HEK293 (cell line): ENCODE measurements around the gene SFXN3.

Experiments used
- CTCF ChIA-PET: fragments of 350-600 bp; formaldehyde crosslinking; extraction: SDS; loops from one replicate; lab custom pipeline; 2021; ENCODE audit warnings: antibody characterized with exemption; lab: Yijun Ruan, JAX
- POLR2A ChIA-PET: fragments of 300-600 bp; formaldehyde crosslinking; extraction: SDS; loops from one replicate; lab custom pipeline; 2020; ENCODE audit warnings: antibody characterized with exemption, inconsistent platforms; lab: Yijun Ruan, JAX
- H3K27ac ChIP-seq: fragments of 200-500 bp; sonication (Bioruptor generic); 2 replicates; pipeline ENCODE4 v1.5.1; 2014; ENCODE audit warnings: low read depth, low read length, control low read depth, inconsistent platforms; ENCODE audit errors: extremely low read depth
- H3K36me3 ChIP-seq, 2 experiments: fragments of 200-500 bp in 1 of 2; sonication (Bioruptor generic) in 1 of 2; 1 replicate in 1 of 2; 2 replicates in 1 of 2; pipeline ENCODE4 v1.5.1; 2014 to 2017; ENCODE audit warnings: inconsistent platforms in 2 of 2, low read length in 2 of 2; ENCODE audit not compliant: control insufficient read depth in 2 of 2, insufficient read depth in 1 of 2
- H3K4me1 ChIP-seq: fragments of 200-500 bp; sonication (Bioruptor generic); 2 replicates; pipeline ENCODE4 v1.5.1; 2014; ENCODE audit warnings: mild to moderate bottlenecking, low read length, inconsistent platforms; ENCODE audit not compliant: control insufficient read depth, insufficient read depth
- H3K4me3 ChIP-seq: 2 replicates; pipeline ENCODE4 v1.5.1; 2011; ENCODE audit warnings: low read depth, mild to moderate bottlenecking, control low read depth, low read length, moderate library complexity
- H3K9me3 ChIP-seq: fragments of 200-500 bp; sonication (Bioruptor generic); 2 replicates; pipeline ENCODE4 v1.5.1; 2014; ENCODE audit warnings: low read depth, low read length, inconsistent platforms; ENCODE audit not compliant: control insufficient read depth, insufficient read depth
- PRDM1 ChIP-seq: fragments of 450-650 bp; formaldehyde crosslinking; IDR thresholded peaks from 2 replicates; pipeline ENCODE4; 2016; ENCODE audit warnings: missing biosample characterization, missing genetic modification characterization
- PRDM10 ChIP-seq: fragments of 450-650 bp; formaldehyde crosslinking; IDR thresholded peaks from 2 replicates; pipeline ENCODE4 v1.5.1; 2016; ENCODE audit warnings: missing biosample characterization, missing genetic modification characterization
- ZBTB1 ChIP-seq: fragments of 450-650 bp; formaldehyde crosslinking; IDR thresholded peaks from 2 replicates; pipeline ENCODE4 v1.5.1; 2016; ENCODE audit warnings: missing biosample characterization, missing genetic modification characterization
- ZBTB20 ChIP-seq: fragments of 450-650 bp; formaldehyde crosslinking; IDR thresholded peaks from 2 replicates; pipeline ENCODE4 v1.5.1; 2016; ENCODE audit warnings: missing biosample characterization, missing genetic modification characterization
- ZFP37 ChIP-seq: fragments of 450-650 bp; formaldehyde crosslinking; IDR thresholded peaks from 2 replicates; pipeline ENCODE4 v1.5.1; 2016; ENCODE audit warnings: missing biosample characterization, missing genetic modification characterization
- ZNF112 ChIP-seq: fragments of 450-650 bp; formaldehyde crosslinking; IDR thresholded peaks from 2 replicates; pipeline ENCODE4 v1.5.0; 2017; ENCODE audit warnings: missing biosample characterization, missing genetic modification characterization
- ZNF302 ChIP-seq: fragments of 450-650 bp; formaldehyde crosslinking; IDR thresholded peaks from 2 replicates; pipeline ENCODE4 v1.5.1; 2016; ENCODE audit warnings: missing biosample characterization, missing genetic modification characterization, low read depth
- ZNF404 ChIP-seq: fragments of 450-650 bp; formaldehyde crosslinking; IDR thresholded peaks from 2 replicates; pipeline ENCODE4 v1.5.1; 2017; ENCODE audit warnings: missing biosample characterization, missing genetic modification characterization
- ZNF473 ChIP-seq: fragments of 450-650 bp; formaldehyde crosslinking; IDR thresholded peaks from 2 replicates; pipeline ENCODE4 v1.5.1; 2017; ENCODE audit warnings: missing biosample characterization, missing genetic modification characterization
- ZNF521 ChIP-seq: fragments of 450-650 bp; formaldehyde crosslinking; IDR thresholded peaks from 2 replicates; pipeline ENCODE4 v1.5.1; 2017; ENCODE audit warnings: missing biosample characterization, mild to moderate bottlenecking, missing genetic modification characterization
- ZNF530 ChIP-seq: fragments of 450-650 bp; formaldehyde crosslinking; IDR thresholded peaks from 2 replicates; pipeline ENCODE4 v1.5.1; 2016; ENCODE audit warnings: low read depth, missing biosample characterization, missing genetic modification characterization
- ZNF777 ChIP-seq: fragments of 450-650 bp; formaldehyde crosslinking; IDR thresholded peaks from 2 replicates; pipeline ENCODE4 v1.5.1; 2017; ENCODE audit warnings: missing biosample characterization, missing genetic modification characterization, borderline replicate concordance
- ZNF785 ChIP-seq: fragments of 450-650 bp; formaldehyde crosslinking; IDR thresholded peaks from 2 replicates; pipeline ENCODE4 v1.5.1; 2016; ENCODE audit warnings: missing biosample characterization, missing genetic modification characterization
- ZNF791 ChIP-seq: fragments of 450-650 bp; formaldehyde crosslinking; IDR thresholded peaks from 2 replicates; pipeline ENCODE4 v1.5.1; 2016; ENCODE audit warnings: missing biosample characterization, missing genetic modification characterization
- ZSCAN5A ChIP-seq: fragments of 450-650 bp; formaldehyde crosslinking; IDR thresholded peaks from 2 replicates; pipeline ENCODE4 v1.5.1; 2016; ENCODE audit warnings: missing biosample characterization, missing genetic modification characterization
- TF ChIP-seq, protein P1 (sequence below): fragments of 450-650 bp; formaldehyde crosslinking; IDR thresholded peaks from 2 replicates; pipeline ENCODE4 v1.5.1; 2017; ENCODE audit warnings: missing biosample characterization, missing genetic modification characterization
- TF ChIP-seq, protein P2 (sequence below): fragments of 450-650 bp; formaldehyde crosslinking; IDR thresholded peaks from 2 replicates; pipeline ENCODE4 v1.5.1; 2016; ENCODE audit warnings: missing biosample characterization, missing genetic modification characterization
- TF ChIP-seq, protein P3 (sequence below): sonication (generic); formaldehyde crosslinking; IDR thresholded peaks from 2 replicates; pipeline ENCODE4 v1.8.1; 2022; ENCODE audit warnings: mild to moderate bottlenecking, moderate library complexity, missing genetic modification reagents
- TF ChIP-seq, protein P4 (sequence below): fragments of 450-650 bp; formaldehyde crosslinking; IDR thresholded peaks from 2 replicates; pipeline ENCODE4 v1.5.1; 2016; ENCODE audit warnings: missing biosample characterization, missing genetic modification characterization, borderline replicate concordance
- TF ChIP-seq, protein P5 (sequence below): fragments of 450-650 bp; formaldehyde crosslinking; IDR thresholded peaks from 2 replicates; pipeline ENCODE4 v1.5.1; 2016; ENCODE audit warnings: missing biosample characterization, missing genetic modification characterization

The SFXN3 gene

GRCh38 chr10:101073631-101074030 lies 42.6 kb downstream of the SFXN3 start:
- H3K9me3 ChIP-seq, result no peaks in the 10 kb centered on the region
- no peaks in the 10 kb centered on the region for H3K36me3 ChIP-seq
- no peak overlapping the region for H3K4me3 ChIP-seq
- ChIA-PET CTCF (interaction anchor here (0.9 to 3.5 kb wide), 8 partner anchors 10 to 68 kb away, joined by 3 to 23 read pairs (median 6); no protein-coding TSS in a partner anchor), POLR2A (no interaction called here)
- H3K27ac ChIP-seq, result no peak overlapping the region
- no peaks in the 10 kb centered on the region for H3K4me1 ChIP-seq
- TF ChIP-seq, protein P1, sequence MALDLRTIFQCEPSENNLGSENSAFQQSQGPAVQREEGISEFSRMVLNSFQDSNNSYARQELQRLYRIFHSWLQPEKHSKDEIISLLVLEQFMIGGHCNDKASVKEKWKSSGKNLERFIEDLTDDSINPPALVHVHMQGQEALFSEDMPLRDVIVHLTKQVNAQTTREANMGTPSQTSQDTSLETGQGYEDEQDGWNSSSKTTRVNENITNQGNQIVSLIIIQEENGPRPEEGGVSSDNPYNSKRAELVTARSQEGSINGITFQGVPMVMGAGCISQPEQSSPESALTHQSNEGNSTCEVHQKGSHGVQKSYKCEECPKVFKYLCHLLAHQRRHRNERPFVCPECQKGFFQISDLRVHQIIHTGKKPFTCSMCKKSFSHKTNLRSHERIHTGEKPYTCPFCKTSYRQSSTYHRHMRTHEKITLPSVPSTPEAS, result no peak
- TF ChIP-seq ZNF777 (tag by site-specific recombination) (no peak), PRDM1 (tag by site-specific recombination) (no peak), ZNF112 (tag by site-specific recombination) (no peak), ZNF530 (tag by site-specific recombination) (no peak), ZNF791 (no peak), ZFP37 (tag by site-specific recombination) (no peak), ZNF302 (tag by site-specific recombination) (no peak), ZNF785 (no peak)
- TF ChIP-seq, protein P2, sequence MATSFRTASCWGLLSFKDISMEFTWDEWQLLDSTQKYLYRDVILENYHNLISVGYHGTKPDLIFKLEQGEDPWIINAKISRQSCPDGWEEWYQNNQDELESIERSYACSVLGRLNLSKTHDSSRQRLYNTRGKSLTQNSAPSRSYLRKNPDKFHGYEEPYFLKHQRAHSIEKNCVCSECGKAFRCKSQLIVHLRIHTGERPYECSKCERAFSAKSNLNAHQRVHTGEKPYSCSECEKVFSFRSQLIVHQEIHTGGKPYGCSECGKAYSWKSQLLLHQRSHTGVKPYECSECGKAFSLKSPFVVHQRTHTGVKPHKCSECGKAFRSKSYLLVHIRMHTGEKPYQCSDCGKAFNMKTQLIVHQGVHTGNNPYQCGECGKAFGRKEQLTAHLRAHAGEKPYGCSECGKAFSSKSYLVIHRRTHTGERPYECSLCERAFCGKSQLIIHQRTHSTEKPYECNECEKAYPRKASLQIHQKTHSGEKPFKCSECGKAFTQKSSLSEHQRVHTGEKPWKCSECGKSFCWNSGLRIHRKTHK (tag by site-specific recombination), result no peak

DNA sequence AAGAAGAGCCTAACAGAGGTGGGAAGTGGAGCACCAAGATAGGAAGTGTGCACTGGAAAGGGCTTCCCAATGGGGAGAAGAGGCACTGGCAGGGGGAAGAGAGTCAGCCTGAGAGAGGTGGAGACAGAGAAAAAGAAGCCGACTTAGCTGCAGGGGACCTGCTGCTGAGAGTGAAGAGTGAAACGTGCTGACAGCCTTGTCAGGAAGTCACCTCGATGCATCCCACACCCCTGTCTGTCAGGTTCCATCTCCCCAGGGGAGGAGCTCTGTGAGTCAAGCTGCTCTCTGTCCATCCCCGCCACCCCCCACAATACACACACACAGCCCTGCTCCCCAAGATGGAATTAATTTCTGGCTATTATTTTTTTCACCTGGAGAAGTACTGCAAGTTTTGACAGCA lies 44.7 kb downstream of the SFXN3 start:
- H3K36me3 ChIP-seq, result no peaks in the 10 kb centered on the region
- H3K4me1 ChIP-seq, result no peaks in the 10 kb centered on the region
- ChIA-PET POLR2A (no interaction called here), CTCF (interaction anchor here (0.6 to 3.5 kb wide), 13 partner anchors 9 to 165 kb away, joined by 3 to 23 read pairs (median 5); no protein-coding TSS in a partner anchor)
- H3K4me3 ChIP-seq, result no peak overlapping the region
- no peaks in the 10 kb centered on the region for H3K9me3 ChIP-seq
- no peak overlapping the region for H3K27ac ChIP-seq
- TF ChIP-seq ZNF785 (no peak), ZBTB1 (tag by site-specific recombination) (no peak), ZBTB20 (tag by site-specific recombination) (no peak), PRDM10 (tag by site-specific recombination) (peak; percentile 88), ZNF404 (tag by site-specific recombination) (no peak), ZNF473 (tag by site-specific recombination) (no peak), ZSCAN5A (no peak), ZNF521 (tag by site-specific recombination) (no peak), PRDM1 (tag by site-specific recombination) (peak; percentile 32; the same call in 1 of the 2 replicates)
- TF ChIP-seq, protein P3, sequence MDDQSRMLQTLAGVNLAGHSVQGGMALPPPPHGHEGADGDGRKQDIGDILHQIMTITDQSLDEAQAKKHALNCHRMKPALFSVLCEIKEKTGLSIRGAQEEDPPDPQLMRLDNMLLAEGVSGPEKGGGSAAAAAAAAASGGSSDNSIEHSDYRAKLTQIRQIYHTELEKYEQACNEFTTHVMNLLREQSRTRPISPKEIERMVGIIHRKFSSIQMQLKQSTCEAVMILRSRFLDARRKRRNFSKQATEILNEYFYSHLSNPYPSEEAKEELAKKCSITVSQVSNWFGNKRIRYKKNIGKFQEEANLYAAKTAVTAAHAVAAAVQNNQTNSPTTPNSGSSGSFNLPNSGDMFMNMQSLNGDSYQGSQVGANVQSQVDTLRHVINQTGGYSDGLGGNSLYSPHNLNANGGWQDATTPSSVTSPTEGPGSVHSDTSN (CRISPR knock-in tag), result no peak
- TF ChIP-seq, protein P4, sequence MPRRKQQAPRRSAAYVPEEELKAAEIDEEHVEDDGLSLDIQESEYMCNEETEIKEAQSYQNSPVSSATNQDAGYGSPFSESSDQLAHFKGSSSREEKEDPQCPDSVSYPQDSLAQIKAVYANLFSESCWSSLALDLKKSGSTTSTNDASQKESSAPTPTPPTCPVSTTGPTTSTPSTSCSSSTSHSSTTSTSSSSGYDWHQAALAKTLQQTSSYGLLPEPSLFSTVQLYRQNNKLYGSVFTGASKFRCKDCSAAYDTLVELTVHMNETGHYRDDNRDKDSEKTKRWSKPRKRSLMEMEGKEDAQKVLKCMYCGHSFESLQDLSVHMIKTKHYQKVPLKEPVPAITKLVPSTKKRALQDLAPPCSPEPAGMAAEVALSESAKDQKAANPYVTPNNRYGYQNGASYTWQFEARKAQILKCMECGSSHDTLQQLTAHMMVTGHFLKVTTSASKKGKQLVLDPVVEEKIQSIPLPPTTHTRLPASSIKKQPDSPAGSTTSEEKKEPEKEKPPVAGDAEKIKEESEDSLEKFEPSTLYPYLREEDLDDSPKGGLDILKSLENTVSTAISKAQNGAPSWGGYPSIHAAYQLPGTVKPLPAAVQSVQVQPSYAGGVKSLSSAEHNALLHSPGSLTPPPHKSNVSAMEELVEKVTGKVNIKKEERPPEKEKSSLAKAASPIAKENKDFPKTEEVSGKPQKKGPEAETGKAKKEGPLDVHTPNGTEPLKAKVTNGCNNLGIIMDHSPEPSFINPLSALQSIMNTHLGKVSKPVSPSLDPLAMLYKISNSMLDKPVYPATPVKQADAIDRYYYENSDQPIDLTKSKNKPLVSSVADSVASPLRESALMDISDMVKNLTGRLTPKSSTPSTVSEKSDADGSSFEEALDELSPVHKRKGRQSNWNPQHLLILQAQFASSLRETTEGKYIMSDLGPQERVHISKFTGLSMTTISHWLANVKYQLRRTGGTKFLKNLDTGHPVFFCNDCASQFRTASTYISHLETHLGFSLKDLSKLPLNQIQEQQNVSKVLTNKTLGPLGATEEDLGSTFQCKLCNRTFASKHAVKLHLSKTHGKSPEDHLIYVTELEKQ (tag by site-specific recombination), result no peak
- TF ChIP-seq, protein P5, sequence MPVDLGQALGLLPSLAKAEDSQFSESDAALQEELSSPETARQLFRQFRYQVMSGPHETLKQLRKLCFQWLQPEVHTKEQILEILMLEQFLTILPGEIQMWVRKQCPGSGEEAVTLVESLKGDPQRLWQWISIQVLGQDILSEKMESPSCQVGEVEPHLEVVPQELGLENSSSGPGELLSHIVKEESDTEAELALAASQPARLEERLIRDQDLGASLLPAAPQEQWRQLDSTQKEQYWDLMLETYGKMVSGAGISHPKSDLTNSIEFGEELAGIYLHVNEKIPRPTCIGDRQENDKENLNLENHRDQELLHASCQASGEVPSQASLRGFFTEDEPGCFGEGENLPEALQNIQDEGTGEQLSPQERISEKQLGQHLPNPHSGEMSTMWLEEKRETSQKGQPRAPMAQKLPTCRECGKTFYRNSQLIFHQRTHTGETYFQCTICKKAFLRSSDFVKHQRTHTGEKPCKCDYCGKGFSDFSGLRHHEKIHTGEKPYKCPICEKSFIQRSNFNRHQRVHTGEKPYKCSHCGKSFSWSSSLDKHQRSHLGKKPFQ (tag by site-specific recombination), result 0 out of 2 replicates have a peak, but pooled peaks have one; percentile 36
